ENCODE results near the gene CDKN1B.

The CDKN1B gene

DNA sequence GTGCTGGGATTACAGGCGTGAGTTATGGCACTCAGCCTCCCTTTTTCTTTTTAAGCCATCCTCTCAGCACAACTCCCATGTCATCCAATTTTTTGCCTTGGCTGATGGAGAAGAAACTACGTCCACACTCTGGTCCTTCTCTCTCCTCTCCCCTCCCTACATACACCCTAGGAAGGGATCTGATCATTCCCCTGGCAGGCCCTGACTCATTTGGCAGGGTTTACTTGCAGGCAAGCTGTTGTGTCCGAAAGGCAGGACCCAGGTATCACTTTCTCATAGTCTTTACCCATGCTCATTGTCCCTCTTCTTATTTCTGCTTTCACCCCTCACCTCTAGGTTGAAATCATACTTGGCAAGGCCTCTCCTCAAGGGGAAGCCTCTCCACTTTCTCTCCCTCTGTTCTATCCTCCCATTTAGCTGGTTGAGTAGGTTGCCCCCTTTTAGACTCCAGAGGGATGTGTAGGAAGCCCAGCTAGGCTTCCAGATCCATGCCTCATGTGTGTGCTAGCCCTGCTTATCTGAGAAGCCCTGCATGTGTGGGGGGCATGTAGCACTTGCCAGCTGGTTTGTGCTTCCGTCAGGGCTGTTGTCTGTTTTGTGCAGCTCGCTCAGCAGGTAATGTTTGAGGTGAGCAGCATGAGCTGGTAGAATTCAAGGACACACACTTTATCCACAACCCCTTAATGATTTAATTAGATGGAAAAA is 36.0 kb upstream of the CDKN1B start:
- no peak for DNase-seq (ENCODE audit: low read depth in 1 of 2, low spot score in 1 of 2)
- Histone ChIP-seq H3K4me3 (replicated peaks; ENCODE audit: insufficient read depth, low read length) (no peak overlapping the region), H3K27me3 (ENCODE audit: insufficient read depth, poor library complexity, severe bottlenecking) (no peaks in the 10 kb centered on the region), H3K27ac (replicated peaks) (no peak overlapping the region)
- TF ChIP-seq GABPA (IDR thresholded peaks at IDR 0.05; ENCODE audit: low read depth) = no peak
- no peak for TF ChIP-seq SPI1 (IDR thresholded peaks at IDR 0.05; ENCODE audit: borderline replicate concordance, low read depth)
- TF ChIP-seq, protein P1, sequence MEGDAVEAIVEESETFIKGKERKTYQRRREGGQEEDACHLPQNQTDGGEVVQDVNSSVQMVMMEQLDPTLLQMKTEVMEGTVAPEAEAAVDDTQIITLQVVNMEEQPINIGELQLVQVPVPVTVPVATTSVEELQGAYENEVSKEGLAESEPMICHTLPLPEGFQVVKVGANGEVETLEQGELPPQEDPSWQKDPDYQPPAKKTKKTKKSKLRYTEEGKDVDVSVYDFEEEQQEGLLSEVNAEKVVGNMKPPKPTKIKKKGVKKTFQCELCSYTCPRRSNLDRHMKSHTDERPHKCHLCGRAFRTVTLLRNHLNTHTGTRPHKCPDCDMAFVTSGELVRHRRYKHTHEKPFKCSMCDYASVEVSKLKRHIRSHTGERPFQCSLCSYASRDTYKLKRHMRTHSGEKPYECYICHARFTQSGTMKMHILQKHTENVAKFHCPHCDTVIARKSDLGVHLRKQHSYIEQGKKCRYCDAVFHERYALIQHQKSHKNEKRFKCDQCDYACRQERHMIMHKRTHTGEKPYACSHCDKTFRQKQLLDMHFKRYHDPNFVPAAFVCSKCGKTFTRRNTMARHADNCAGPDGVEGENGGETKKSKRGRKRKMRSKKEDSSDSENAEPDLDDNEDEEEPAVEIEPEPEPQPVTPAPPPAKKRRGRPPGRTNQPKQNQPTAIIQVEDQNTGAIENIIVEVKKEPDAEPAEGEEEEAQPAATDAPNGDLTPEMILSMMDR (IDR thresholded peaks at IDR 0.05; ENCODE audit: insufficient read depth, low read length) = no peak
- TF ChIP-seq, protein P2, sequence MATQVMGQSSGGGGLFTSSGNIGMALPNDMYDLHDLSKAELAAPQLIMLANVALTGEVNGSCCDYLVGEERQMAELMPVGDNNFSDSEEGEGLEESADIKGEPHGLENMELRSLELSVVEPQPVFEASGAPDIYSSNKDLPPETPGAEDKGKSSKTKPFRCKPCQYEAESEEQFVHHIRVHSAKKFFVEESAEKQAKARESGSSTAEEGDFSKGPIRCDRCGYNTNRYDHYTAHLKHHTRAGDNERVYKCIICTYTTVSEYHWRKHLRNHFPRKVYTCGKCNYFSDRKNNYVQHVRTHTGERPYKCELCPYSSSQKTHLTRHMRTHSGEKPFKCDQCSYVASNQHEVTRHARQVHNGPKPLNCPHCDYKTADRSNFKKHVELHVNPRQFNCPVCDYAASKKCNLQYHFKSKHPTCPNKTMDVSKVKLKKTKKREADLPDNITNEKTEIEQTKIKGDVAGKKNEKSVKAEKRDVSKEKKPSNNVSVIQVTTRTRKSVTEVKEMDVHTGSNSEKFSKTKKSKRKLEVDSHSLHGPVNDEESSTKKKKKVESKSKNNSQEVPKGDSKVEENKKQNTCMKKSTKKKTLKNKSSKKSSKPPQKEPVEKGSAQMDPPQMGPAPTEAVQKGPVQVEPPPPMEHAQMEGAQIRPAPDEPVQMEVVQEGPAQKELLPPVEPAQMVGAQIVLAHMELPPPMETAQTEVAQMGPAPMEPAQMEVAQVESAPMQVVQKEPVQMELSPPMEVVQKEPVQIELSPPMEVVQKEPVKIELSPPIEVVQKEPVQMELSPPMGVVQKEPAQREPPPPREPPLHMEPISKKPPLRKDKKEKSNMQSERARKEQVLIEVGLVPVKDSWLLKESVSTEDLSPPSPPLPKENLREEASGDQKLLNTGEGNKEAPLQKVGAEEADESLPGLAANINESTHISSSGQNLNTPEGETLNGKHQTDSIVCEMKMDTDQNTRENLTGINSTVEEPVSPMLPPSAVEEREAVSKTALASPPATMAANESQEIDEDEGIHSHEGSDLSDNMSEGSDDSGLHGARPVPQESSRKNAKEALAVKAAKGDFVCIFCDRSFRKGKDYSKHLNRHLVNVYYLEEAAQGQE (IDR thresholded peaks at IDR 0.05; ENCODE audit: insufficient replicate concordance, low read depth) = no peak
- TF ChIP-seq POLR2AphosphoS5 (IDR thresholded peaks at IDR 0.05; ENCODE audit: low read depth) = no peak

DNA sequence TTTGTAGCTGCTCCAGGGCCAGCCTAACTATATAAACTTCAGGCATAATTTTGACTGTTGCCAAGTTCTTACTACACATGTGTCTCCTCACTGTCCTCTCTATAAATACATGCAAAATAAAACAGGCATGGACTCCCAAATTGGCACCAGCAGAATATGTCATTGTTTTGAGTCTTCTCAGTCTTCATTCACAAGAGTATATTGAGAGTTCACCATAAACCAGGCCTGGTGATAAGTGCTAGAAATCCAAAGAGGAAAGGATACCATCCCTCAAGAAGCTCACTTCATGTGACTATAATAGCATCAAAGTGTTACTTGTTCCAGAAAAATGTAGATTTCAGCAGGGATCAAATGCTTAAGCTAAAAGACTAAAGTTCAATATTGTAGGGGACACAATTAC is 34.9 kb upstream of the CDKN1B start:
- H3K27me3 ChIP-seq (ENCODE audit: insufficient read depth, poor library complexity, severe bottlenecking) = no peaks in the 10 kb centered on the region
- H3K4me3 ChIP-seq (replicated peaks; ENCODE audit: insufficient read depth, low read length) = no peak overlapping the region
- TF ChIP-seq, protein P1 (IDR thresholded peaks at IDR 0.05; ENCODE audit: insufficient read depth, low read length) = no peak
- H3K27ac ChIP-seq (replicated peaks) = no peak overlapping the region
- DNase-seq (ENCODE audit: low read depth in 1 of 2, low spot score in 1 of 2) = no peak

DNA sequence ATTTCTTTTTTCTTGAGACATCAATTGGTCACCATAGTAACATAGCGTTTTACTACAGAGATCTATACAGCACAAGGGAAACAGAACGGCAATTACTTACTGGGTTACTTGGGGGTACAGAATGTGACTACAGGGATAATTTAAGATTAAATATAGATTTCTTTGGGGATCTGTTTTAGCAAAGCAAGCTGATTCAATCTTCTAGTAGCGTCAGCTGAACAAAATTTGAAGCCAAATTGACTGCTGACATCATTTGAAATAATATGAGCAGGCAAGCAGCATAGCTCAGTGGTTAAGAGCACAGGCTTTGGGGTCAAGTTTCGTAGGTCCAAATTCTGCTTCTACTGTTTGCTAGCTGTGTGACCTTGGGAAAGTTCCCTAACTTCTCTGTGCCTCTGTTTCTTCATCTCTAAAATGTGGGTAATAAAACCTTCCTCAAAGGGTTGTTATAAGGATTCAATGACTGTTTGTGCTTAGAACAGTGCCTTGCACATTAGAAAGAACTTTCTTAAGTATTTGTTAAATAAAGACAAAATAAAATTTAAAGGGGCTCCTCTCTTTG is 34.0 kb upstream of the CDKN1B start:
- no peak overlapping the region for H3K27ac ChIP-seq (replicated peaks)
- H3K27me3 ChIP-seq (ENCODE audit: insufficient read depth, poor library complexity, severe bottlenecking) = no peaks in the 10 kb centered on the region
- TF ChIP-seq, protein P1 (IDR thresholded peaks at IDR 0.05; ENCODE audit: insufficient read depth, low read length) = no peak
- no peak for TF ChIP-seq POLR2AphosphoS5 (IDR thresholded peaks at IDR 0.05; ENCODE audit: low read depth)
- TF ChIP-seq GABPA (IDR thresholded peaks at IDR 0.05; ENCODE audit: low read depth) = no peak
- TF ChIP-seq, protein P2 (IDR thresholded peaks at IDR 0.05; ENCODE audit: insufficient replicate concordance, low read depth) = no peak
- TF ChIP-seq SPI1 (IDR thresholded peaks at IDR 0.05; ENCODE audit: borderline replicate concordance, low read depth) = no peak
- H3K4me3 ChIP-seq (replicated peaks; ENCODE audit: insufficient read depth, low read length) = no peak overlapping the region
- no peak for DNase-seq (ENCODE audit: low read depth in 1 of 2, low spot score in 1 of 2)

DNA sequence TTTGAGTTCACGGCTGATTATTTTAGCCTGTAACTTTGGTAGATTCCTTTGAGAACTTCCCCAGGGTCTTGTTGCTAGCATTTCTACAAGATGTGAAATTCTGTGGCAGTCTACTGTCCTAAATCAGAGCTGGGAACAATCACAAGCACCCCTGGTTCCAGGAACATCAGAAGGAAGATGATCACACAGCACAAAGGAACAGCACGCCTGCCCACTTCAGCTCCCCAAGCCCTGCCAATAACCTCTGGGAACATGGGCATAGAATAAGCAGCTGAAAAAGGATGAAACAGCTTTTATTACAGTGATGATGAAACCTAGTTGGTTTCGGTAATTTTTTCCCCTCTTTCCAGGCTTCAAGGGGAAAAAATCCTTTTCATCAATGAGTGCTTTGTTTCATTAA is 33.4 kb upstream of the CDKN1B start:
- H3K27me3 ChIP-seq (ENCODE audit: insufficient read depth, poor library complexity, severe bottlenecking) = no peaks in the 10 kb centered on the region
- DNase-seq (ENCODE audit: low read depth in 1 of 2, low spot score in 1 of 2) = no peak
- H3K27ac ChIP-seq (replicated peaks) = no peak overlapping the region
- H3K4me3 ChIP-seq (replicated peaks; ENCODE audit: insufficient read depth, low read length) = no peak overlapping the region
- TF ChIP-seq, protein P2 (IDR thresholded peaks at IDR 0.05; ENCODE audit: insufficient replicate concordance, low read depth) = no peak
- TF ChIP-seq, protein P1 (IDR thresholded peaks at IDR 0.05; ENCODE audit: insufficient read depth, low read length) = no peak
- no peak for TF ChIP-seq POLR2AphosphoS5 (IDR thresholded peaks at IDR 0.05; ENCODE audit: low read depth)
- TF ChIP-seq SPI1 (IDR thresholded peaks at IDR 0.05; ENCODE audit: borderline replicate concordance, low read depth) = no peak
- TF ChIP-seq GABPA (IDR thresholded peaks at IDR 0.05; ENCODE audit: low read depth) = no peak
